Liver (tissue), 3 donors: ENCODE measurements around the gene PTPRN2.

ENCODE experiments used
- ATF3 ChIP-seq: IDR thresholded peaks from 2 replicates; pipeline ENCODE4 v1.6.1; 2016; ENCODE audit warnings: antibody characterized with exemption
- EGR1 ChIP-seq, 2 donors: IDR thresholded peaks; 2 replicates each; pipeline ENCODE4 v1.6.1; 2016 to 2018; ENCODE audit warnings: antibody characterized with exemption in 2 of 2, low read depth in 2 of 2
- FOXA2 ChIP-seq: IDR thresholded peaks from 2 replicates; pipeline ENCODE4 v1.6.1; 2016; ENCODE audit warnings: antibody characterized with exemption
- GABPA ChIP-seq, 2 donors: IDR thresholded peaks in 1 of 2; conservative IDR thresholded peaks in 1 of 2; 2 replicates each; pipeline ENCODE4 v1.6.1; 2016; ENCODE audit warnings: antibody characterized with exemption in 2 of 2, mild to moderate bottlenecking in 1 of 2, moderate library complexity in 1 of 2
- JUND ChIP-seq, 2 donors: IDR thresholded peaks; 2 replicates each; pipeline ENCODE4 v1.6.1; 2016; ENCODE audit warnings: antibody characterized with exemption in 2 of 2
- MAX ChIP-seq: IDR thresholded peaks from 2 replicates; pipeline ENCODE4 v1.6.1; 2016; ENCODE audit warnings: antibody characterized with exemption
- NR2F2 ChIP-seq: IDR thresholded peaks from 2 replicates; pipeline ENCODE4 v1.6.1; 2016; ENCODE audit warnings: antibody characterized with exemption
- RXRA ChIP-seq, 2 donors: IDR thresholded peaks; 2 replicates each; pipeline ENCODE4 v1.6.1; 2017 to 2018; ENCODE audit warnings: antibody characterized with exemption in 2 of 2, mild to moderate bottlenecking in 1 of 2
- TAF1 ChIP-seq: conservative IDR thresholded peaks from 2 replicates; pipeline ENCODE4 v1.6.1; 2016; ENCODE audit warnings: antibody characterized with exemption, mild to moderate bottlenecking
- YY1 ChIP-seq: IDR thresholded peaks from 2 replicates; pipeline ENCODE4 v1.6.1; 2016; ENCODE audit warnings: antibody characterized with exemption, mild to moderate bottlenecking
- TF ChIP-seq, protein P1 (sequence below): fragments of 150-350 bp; IDR thresholded peaks from 2 replicates; pipeline ENCODE4 v1.5.1; 2017; ENCODE audit warnings: improper control_type of control experiment, low read depth, low read length; ENCODE audit not compliant: missing input control
- TF ChIP-seq, protein P2 (sequence below): IDR thresholded peaks from 2 replicates; pipeline ENCODE4 v1.6.1; 2016; ENCODE audit warnings: antibody characterized with exemption, mild to moderate bottlenecking
- donor health status: healthy.
- donor health status: healthy.

- TF ChIP-seq, protein P1, sequence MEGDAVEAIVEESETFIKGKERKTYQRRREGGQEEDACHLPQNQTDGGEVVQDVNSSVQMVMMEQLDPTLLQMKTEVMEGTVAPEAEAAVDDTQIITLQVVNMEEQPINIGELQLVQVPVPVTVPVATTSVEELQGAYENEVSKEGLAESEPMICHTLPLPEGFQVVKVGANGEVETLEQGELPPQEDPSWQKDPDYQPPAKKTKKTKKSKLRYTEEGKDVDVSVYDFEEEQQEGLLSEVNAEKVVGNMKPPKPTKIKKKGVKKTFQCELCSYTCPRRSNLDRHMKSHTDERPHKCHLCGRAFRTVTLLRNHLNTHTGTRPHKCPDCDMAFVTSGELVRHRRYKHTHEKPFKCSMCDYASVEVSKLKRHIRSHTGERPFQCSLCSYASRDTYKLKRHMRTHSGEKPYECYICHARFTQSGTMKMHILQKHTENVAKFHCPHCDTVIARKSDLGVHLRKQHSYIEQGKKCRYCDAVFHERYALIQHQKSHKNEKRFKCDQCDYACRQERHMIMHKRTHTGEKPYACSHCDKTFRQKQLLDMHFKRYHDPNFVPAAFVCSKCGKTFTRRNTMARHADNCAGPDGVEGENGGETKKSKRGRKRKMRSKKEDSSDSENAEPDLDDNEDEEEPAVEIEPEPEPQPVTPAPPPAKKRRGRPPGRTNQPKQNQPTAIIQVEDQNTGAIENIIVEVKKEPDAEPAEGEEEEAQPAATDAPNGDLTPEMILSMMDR, result no peak
- TF ChIP-seq GABPA (IDR thresholded peaks at IDR 0.05 in 1 of 2, conservative IDR thresholded peaks at IDR 0.05 in 1 of 2) (no peak), NR2F2 (no peak), ATF3 (no peak), JUND (IDR thresholded peaks at IDR 0.05) (no peak), RXRA (IDR thresholded peaks at IDR 0.05) (no peak), TAF1 (no peak), MAX (no peak), FOXA2 (no peak), YY1 (no peak), EGR1 (IDR thresholded peaks at IDR 0.05; ENCODE audit: low read depth in 2 of 2) (no peak)
- TF ChIP-seq, protein P2, sequence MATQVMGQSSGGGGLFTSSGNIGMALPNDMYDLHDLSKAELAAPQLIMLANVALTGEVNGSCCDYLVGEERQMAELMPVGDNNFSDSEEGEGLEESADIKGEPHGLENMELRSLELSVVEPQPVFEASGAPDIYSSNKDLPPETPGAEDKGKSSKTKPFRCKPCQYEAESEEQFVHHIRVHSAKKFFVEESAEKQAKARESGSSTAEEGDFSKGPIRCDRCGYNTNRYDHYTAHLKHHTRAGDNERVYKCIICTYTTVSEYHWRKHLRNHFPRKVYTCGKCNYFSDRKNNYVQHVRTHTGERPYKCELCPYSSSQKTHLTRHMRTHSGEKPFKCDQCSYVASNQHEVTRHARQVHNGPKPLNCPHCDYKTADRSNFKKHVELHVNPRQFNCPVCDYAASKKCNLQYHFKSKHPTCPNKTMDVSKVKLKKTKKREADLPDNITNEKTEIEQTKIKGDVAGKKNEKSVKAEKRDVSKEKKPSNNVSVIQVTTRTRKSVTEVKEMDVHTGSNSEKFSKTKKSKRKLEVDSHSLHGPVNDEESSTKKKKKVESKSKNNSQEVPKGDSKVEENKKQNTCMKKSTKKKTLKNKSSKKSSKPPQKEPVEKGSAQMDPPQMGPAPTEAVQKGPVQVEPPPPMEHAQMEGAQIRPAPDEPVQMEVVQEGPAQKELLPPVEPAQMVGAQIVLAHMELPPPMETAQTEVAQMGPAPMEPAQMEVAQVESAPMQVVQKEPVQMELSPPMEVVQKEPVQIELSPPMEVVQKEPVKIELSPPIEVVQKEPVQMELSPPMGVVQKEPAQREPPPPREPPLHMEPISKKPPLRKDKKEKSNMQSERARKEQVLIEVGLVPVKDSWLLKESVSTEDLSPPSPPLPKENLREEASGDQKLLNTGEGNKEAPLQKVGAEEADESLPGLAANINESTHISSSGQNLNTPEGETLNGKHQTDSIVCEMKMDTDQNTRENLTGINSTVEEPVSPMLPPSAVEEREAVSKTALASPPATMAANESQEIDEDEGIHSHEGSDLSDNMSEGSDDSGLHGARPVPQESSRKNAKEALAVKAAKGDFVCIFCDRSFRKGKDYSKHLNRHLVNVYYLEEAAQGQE, result no peak
Observed at GRCh38 chr7:158487631-158488151, 99.9 kb downstream of the PTPRN2 start.
